B cell (primary cell): Measurements from ENCODE around the gene ENTREP3. TPM values are rescaled to one million over a fixed set of nuclear protein-coding genes. Genes with fewer than 3 reads are reported as not detected.

Source experiments
- ATAC-seq: fragments of 200-7000 bp; cut with Tn5 transposase; one replicate; pipeline ENCODE4 v1.10.0; 2021; ENCODE audit warnings: low read depth, mild to moderate bottlenecking, moderate number of reproducible peaks, moderate library complexity
- CTCF ChIA-PET: fragments of 350-600 bp; sonication (Branson Sonifier 250); formaldehyde crosslinking; loops from one replicate; lab custom pipeline; 2021; ENCODE audit warnings: antibody characterized with exemption, inconsistent platforms; lab: Charles Lee
- POLR2A ChIA-PET: fragments of 350-600 bp; sonication (Branson Sonifier 250); formaldehyde crosslinking; loops from one replicate; lab custom pipeline; 2021; ENCODE audit warnings: antibody characterized with exemption; lab: Charles Lee
- DNase-seq: peaks from one replicate; pipeline ENCODE4 v3.0.0; 2013
- H2AFZ ChIP-seq: 2 replicates; pipeline ENCODE4 v1.6.1; 2012; ENCODE audit warnings: mild to moderate bottlenecking, low read depth, low read length; ENCODE audit not compliant: insufficient read depth, poor library complexity, severe bottlenecking
- H3K27ac ChIP-seq, 2 donors: 1 replicate in 1 of 2; 2 replicates in 1 of 2; pipeline ENCODE4 v1.5.1; 2012 to 2013; ENCODE audit warnings: low read length in 2 of 2, mild to moderate bottlenecking in 2 of 2, moderate library complexity in 1 of 2
- H3K27me3 ChIP-seq, 4 experiments: fragments of 200-600 bp in 1 of 4; sonication (generic) in 1 of 4; replicated peaks in 1 of 4; 1 replicate in 2 of 4; 2 replicates in 2 of 4; pipeline versions ENCODE4 v1.6.1 to v1.7.0; 2013 to 2016; ENCODE audit warnings: low read length in 3 of 4, mild to moderate bottlenecking in 2 of 4, mixed read lengths in 1 of 4, moderate library complexity in 1 of 4; ENCODE audit not compliant: insufficient read depth in 4 of 4, control insufficient read depth in 3 of 4; ENCODE audit errors: control extremely low read depth in 1 of 4
- H3K36me3 ChIP-seq, 2 experiments: replicated peaks in 1 of 2; 1 replicate in 1 of 2; 2 replicates in 1 of 2; pipeline versions ENCODE4 v1.6.1 to v1.7.1; 2013; ENCODE audit warnings: low read length in 1 of 2; ENCODE audit not compliant: insufficient read depth in 2 of 2, control insufficient read depth in 1 of 2; ENCODE audit errors: control extremely low read depth in 1 of 2, extremely low read depth in 1 of 2
- H3K4me1 ChIP-seq, 2 donors: fragments of 200-600 bp in 1 of 2; sonication (generic) in 1 of 2; 1 replicate in 1 of 2; 2 replicates in 1 of 2; pipeline versions ENCODE4 v1.5.1 to v1.6.1; 2013 to 2017; ENCODE audit warnings: low read length in 2 of 2; ENCODE audit not compliant: control insufficient read depth in 2 of 2, insufficient read depth in 2 of 2
- H3K4me2 ChIP-seq: replicated peaks from 2 replicates; pipeline ENCODE3; 2012; ENCODE audit warnings: mild to moderate bottlenecking, low read depth, low read length; ENCODE audit not compliant: poor library complexity, severe bottlenecking
- H3K4me3 ChIP-seq, 5 experiments: fragments of 200-600 bp in 1 of 5; sonication (generic) in 1 of 5; 1 replicate in 3 of 5; 2 replicates in 2 of 5; pipeline versions ENCODE4 v1.5.1 to v1.7.0; 2011 to 2016; ENCODE audit warnings: low read length in 4 of 5, mild to moderate bottlenecking in 4 of 5, low read depth in 2 of 5, control low read depth in 1 of 5, moderate library complexity in 1 of 5; ENCODE audit not compliant: insufficient read depth in 1 of 5; ENCODE audit errors: control extremely low read depth in 1 of 5, extremely low read depth in 1 of 5
- H3K79me2 ChIP-seq: fragments of 200-600 bp; sonication (generic); one replicate; pipeline ENCODE4 v1.6.0; 2016; ENCODE audit warnings: low read length; ENCODE audit not compliant: control insufficient read depth, insufficient read depth
- H3K9ac ChIP-seq: fragments of 200-600 bp; sonication (generic); 2 replicates; pipeline ENCODE4 v1.6.1; 2017; ENCODE audit warnings: mild to moderate bottlenecking, low read length, moderate library complexity
- H3K9me3 ChIP-seq, 3 donors: one replicate each; pipeline versions ENCODE4 v1.6.1 to v1.7.1; 2013; ENCODE audit warnings: low read length in 2 of 3; ENCODE audit not compliant: control insufficient read depth in 2 of 3, insufficient read depth in 1 of 3; ENCODE audit errors: control extremely low read depth in 1 of 3
- H4K20me1 ChIP-seq: 2 replicates; pipeline ENCODE4 v1.6.0; 2012; ENCODE audit warnings: mild to moderate bottlenecking, low read length; ENCODE audit not compliant: insufficient read depth, control insufficient read depth, poor library complexity, severe bottlenecking
- H3K27ac Mint-ChIP-seq: one replicate; pipeline ENCODE4 v1.8.0; 2021; ENCODE audit warnings: mixed read lengths
- H3K27me3 Mint-ChIP-seq: one replicate; pipeline ENCODE4 v1.8.0; 2021; ENCODE audit warnings: mixed read lengths
- H3K4me1 Mint-ChIP-seq: one replicate; pipeline ENCODE4 v1.8.0; 2021; ENCODE audit warnings: mixed read lengths
- H3K4me3 Mint-ChIP-seq: one replicate; pipeline ENCODE4 v1.8.0; 2021; ENCODE audit warnings: mixed read lengths
- H3K9me3 Mint-ChIP-seq: one replicate; pipeline ENCODE4 v1.8.0; 2022; ENCODE audit warnings: mixed read lengths; ENCODE audit not compliant: insufficient read depth
- EZH2 ChIP-seq: IDR thresholded peaks from 2 replicates; pipeline ENCODE4 v1.6.1; 2012; ENCODE audit warnings: borderline replicate concordance, low read depth, mild to moderate bottlenecking, moderate library complexity, low read length; ENCODE audit not compliant: insufficient read depth, poor library complexity, severe bottlenecking
- WGBS: methylation state at CpG from one replicate; pipeline ENCODE4 v1.1.5; 2013; ENCODE audit warnings: missing lambda C conversion rate; ENCODE audit not compliant: insufficient coverage; 5-methylcytosine and 5-hydroxymethylcytosine counted together
- intact Hi-C: fragments of 100-400 bp; cut with micrococcal nuclease; formaldehyde crosslinking; loops from one replicate; pipeline ENCODE4 v1.10.0; 2022
- polyA plus RNA-seq: library from polyadenylated mRNA; depleted of rRNA; stranded (reverse); fragments of >200 nt; gene quantifications from 2 replicates; pipeline ENCODE4 v1.2.3, GENCODE V29; 2012
- total RNA-seq, 2 donors: library from RNA; stranded (reverse); fragments of 120-200 nt in 1 of 2; gene quantifications; 1 replicate in 1 of 2; 2 replicates in 1 of 2; pipeline versions ENCODE4 v1.2.3 to v1.2.4, GENCODE V29; 2013 to 2022
- TF ChIP-seq, protein P1 (sequence below): fragments of 200-600 bp; IDR thresholded peaks from one replicate; pipeline ENCODE4 v1.8.0; 2022; ENCODE audit warnings: antibody characterized with exemption, mild to moderate bottlenecking

ENTREP3 gene
- total and polyA plus RNA-seq, 2 donors (not counting 1 experiment from before 2014, with no cell fraction given) = 7.6 to 15.2 TPM

DNA sequence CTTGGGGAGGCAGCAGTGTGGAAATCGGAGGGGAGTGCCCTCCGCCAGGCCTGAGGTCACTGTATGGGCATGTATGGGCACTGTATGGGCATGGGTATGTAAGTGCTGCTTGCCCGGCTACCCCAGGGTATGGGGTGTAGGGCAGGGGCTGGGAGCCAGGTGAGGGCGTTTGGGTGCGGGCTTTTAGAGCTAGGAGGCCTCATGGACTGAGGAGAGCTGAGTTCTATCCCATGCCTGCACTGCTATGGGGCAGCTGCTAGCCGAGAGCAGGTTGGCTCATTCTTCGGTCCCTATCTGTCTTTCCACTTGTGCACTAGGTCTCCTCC is 40.6 kb upstream of the ENTREP3 start:
- H3K4me1 Mint-ChIP-seq = peaks cover 10% of the 10 kb centered on the region
- Histone ChIP-seq H3K36me3 (no peaks in the 10 kb centered on the region), H3K27ac (no peak overlapping the region), H3K27me3 (peaks cover 0 to 26% (median 15%) of the 10 kb centered on the region in 4 experiments), H4K20me1 (no peaks in the 10 kb centered on the region), H2AFZ (no peak overlapping the region), H3K4me3 (no peak overlapping the region), H3K9me3 (peaks cover 0 to 2% (median 0%) of the 10 kb centered on the region in 3 donors), H3K4me1 (peaks cover 7 to 10% of the 10 kb centered on the region in 2 donors), H3K79me2 (no peaks in the 10 kb centered on the region), H3K4me2 (no peak overlapping the region), H3K9ac (no peak overlapping the region)
- TF ChIP-seq, protein P1, sequence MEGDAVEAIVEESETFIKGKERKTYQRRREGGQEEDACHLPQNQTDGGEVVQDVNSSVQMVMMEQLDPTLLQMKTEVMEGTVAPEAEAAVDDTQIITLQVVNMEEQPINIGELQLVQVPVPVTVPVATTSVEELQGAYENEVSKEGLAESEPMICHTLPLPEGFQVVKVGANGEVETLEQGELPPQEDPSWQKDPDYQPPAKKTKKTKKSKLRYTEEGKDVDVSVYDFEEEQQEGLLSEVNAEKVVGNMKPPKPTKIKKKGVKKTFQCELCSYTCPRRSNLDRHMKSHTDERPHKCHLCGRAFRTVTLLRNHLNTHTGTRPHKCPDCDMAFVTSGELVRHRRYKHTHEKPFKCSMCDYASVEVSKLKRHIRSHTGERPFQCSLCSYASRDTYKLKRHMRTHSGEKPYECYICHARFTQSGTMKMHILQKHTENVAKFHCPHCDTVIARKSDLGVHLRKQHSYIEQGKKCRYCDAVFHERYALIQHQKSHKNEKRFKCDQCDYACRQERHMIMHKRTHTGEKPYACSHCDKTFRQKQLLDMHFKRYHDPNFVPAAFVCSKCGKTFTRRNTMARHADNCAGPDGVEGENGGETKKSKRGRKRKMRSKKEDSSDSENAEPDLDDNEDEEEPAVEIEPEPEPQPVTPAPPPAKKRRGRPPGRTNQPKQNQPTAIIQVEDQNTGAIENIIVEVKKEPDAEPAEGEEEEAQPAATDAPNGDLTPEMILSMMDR = no peak
- TF ChIP-seq EZH2 = no peak
- DNase-seq (no peak), ATAC-seq (no peak)
- H3K27ac Mint-ChIP-seq = no peak overlapping the region
- ChIA-PET POLR2A (no interaction called here), CTCF (no interaction called here)
- no peak overlapping the region for H3K4me3 Mint-ChIP-seq
- no peaks in the 10 kb centered on the region for H3K9me3 Mint-ChIP-seq
- intact Hi-C loops = no loop called here
- 97% methylated on average over 6 of the region's 7 CpGs for WGBS
- peaks cover 38% of the 10 kb centered on the region for H3K27me3 Mint-ChIP-seq

DNA sequence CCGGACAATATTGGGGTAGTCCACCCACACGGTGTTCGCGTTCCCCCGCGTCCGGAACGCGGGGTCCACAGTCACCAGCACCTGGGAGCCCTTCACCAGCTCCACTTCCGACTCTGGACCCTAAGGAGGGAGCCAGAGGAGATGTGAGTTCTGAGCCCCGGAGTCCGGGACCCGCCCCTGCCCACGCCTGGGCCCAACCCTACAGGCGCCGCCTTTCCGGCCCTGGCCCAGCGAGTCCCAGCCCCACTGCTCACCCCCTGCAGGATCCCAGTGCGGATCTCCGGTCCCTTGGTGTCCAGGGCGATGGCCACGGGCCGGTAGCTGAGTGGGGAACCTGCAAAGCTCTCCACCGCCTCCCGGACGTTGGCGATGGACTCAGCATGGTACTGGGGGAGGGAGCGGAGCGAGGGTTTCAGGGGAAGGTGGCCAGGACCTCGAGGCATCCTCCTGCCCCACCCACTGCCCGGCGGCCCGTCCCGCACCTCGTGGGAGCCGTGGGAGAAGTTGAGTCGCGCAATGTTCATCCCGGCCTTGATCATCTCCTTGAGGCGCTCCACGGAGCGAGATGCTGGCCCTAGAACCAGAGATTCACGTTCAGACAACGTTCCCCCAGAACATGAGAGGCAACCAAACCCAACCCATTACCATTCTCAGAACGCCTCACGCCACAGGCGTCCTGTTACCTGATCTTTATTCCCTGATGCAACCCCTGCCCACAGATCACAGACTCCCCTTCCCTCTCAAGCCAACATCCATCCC is 40.1 kb upstream of the ENTREP3 start:
- peak overlapping the region; percentile 16 for H2AFZ ChIP-seq
- ChIA-PET CTCF (no interaction called here), POLR2A (no interaction called here)
- H3K27ac ChIP-seq = no peak overlapping the region
- Mint-ChIP-seq H3K9me3 (no peaks in the 10 kb centered on the region), H3K27ac (no peak overlapping the region), H3K4me3 (no peak overlapping the region), H3K27me3 (peaks cover 38% of the 10 kb centered on the region), H3K4me1 (peaks cover 10% of the 10 kb centered on the region)
- 29% methylated on average over 43 of the region's 47 CpGs for WGBS
- TF ChIP-seq EZH2 = no peak
- TF ChIP-seq, protein P1 = no peak
- no peak for DNase-seq
- peaks cover 7 to 10% of the 10 kb centered on the region in 2 donors for H3K4me1 ChIP-seq
- H4K20me1 ChIP-seq = no peaks in the 10 kb centered on the region
- ATAC-seq = no peak
- H3K36me3 ChIP-seq = no peaks in the 10 kb centered on the region
- no peaks in the 10 kb centered on the region for H3K79me2 ChIP-seq
- H3K4me3 ChIP-seq = no peak overlapping the region
- intact Hi-C loops = no loop called here
- peaks cover 0 to 2% (median 0%) of the 10 kb centered on the region in 3 donors for H3K9me3 ChIP-seq
- H3K4me2 ChIP-seq = peak overlapping the region; percentile 23
- peaks cover 0 to 26% (median 15%) of the 10 kb centered on the region in 4 experiments for H3K27me3 ChIP-seq
- H3K9ac ChIP-seq = no peak overlapping the region
